Esophagus muscularis mucosa (tissue), 4 donors: Measurements from ENCODE around the gene ADAMTS7.

Experiments
- CTCF ChIP-seq, 3 experiments: fragments of 200-600 bp in 2 of 3; fragments of 450-650 bp in 1 of 3; sonication (generic) in 2 of 3; IDR thresholded peaks; one replicate each; pipeline ENCODE4 v1.5.1; 2017 to 2019; ENCODE audit warnings: antibody characterized with exemption in 3 of 3, mild to moderate bottlenecking in 2 of 3, moderate library complexity in 1 of 3
- EP300 ChIP-seq: sonication (generic); formaldehyde crosslinking; IDR thresholded peaks from one replicate; pipeline ENCODE4 v1.6.1; 2017; ENCODE audit warnings: antibody characterized with exemption
- POLR2A ChIP-seq: fragments of 450-650 bp; IDR thresholded peaks from one replicate; pipeline ENCODE4 v1.6.1; 2017; ENCODE audit warnings: antibody characterized with exemption, moderate library complexity, mild to moderate bottlenecking, low read depth

GRCh38 chr15:78788016-78788660, 23.1 kb downstream of the ADAMTS7 start:
- TF ChIP-seq CTCF (IDR thresholded peaks at IDR 0.05): no peak
- TF ChIP-seq POLR2A: no peak
- no peak for TF ChIP-seq EP300
